Suprapubic skin (tissue), 4 donors: ENCODE measurements around the gene ASCC1. TPM values are rescaled to one million over a fixed set of nuclear protein-coding genes. Genes with fewer than 3 reads are reported as not detected.

Source experiments
- DNase-seq, 2 donors: peaks; one replicate each; pipeline ENCODE4 v3.0.0-alpha.2; 2019; ENCODE audit warnings: low spot score in 2 of 2
- H3K27ac ChIP-seq: fragments of 200-600 bp; sonication (generic); one replicate; pipeline ENCODE4 v1.5.1; 2019
- H3K27me3 ChIP-seq: fragments of 200-600 bp; sonication (generic); one replicate; pipeline ENCODE4 v1.5.1; 2019
- H3K36me3 ChIP-seq: fragments of 200-600 bp; sonication (generic); one replicate; pipeline ENCODE4 v1.5.1; 2019
- H3K4me1 ChIP-seq: fragments of 200-600 bp; sonication (generic); one replicate; pipeline ENCODE4 v1.5.1; 2019
- H3K4me3 ChIP-seq: fragments of 200-600 bp; sonication (generic); one replicate; pipeline ENCODE4 v1.5.1; 2019; ENCODE audit warnings: mild to moderate bottlenecking
- H3K9me3 ChIP-seq: fragments of 200-600 bp; sonication (generic); one replicate; pipeline ENCODE4 v1.5.1; 2019
- CTCF ChIP-seq, 2 donors: fragments of 200-600 bp in 1 of 2; fragments of 450-650 bp in 1 of 2; sonication (generic) in 1 of 2; IDR thresholded peaks; one replicate each; pipeline ENCODE4 v1.5.1; 2016 to 2019; ENCODE audit warnings: antibody characterized with exemption in 2 of 2, mild to moderate bottlenecking in 1 of 2, moderate library complexity in 1 of 2
- EP300 ChIP-seq: sonication (generic); formaldehyde crosslinking; IDR thresholded peaks from one replicate; pipeline ENCODE4 v1.6.1; 2017; ENCODE audit warnings: antibody characterized with exemption
- POLR2A ChIP-seq, 2 donors: fragments of 450-650 bp; IDR thresholded peaks; one replicate each; pipeline ENCODE4 v1.6.1; 2017; ENCODE audit warnings: antibody characterized with exemption in 2 of 2, mild to moderate bottlenecking in 2 of 2, moderate library complexity in 2 of 2
- POLR2AphosphoS5 ChIP-seq, 3 donors: sonication (generic); formaldehyde crosslinking; IDR thresholded peaks; one replicate each; pipeline ENCODE4 v1.6.1; 2017; ENCODE audit warnings: antibody characterized with exemption in 3 of 3
- WGBS: methylation state at CpG from one replicate; pipeline ENCODE4 v1.1.5; 2018; 5-methylcytosine and 5-hydroxymethylcytosine counted together
- total RNA-seq, 4 donors: library from RNA; depleted of rRNA; stranded (reverse); fragments of >200 nt; gene quantifications; one replicate each; pipeline ENCODE4 v1.1.0, GENCODE V29; 2016

The ASCC1 gene
- total RNA-seq, 4 donors from 2014 or later = 20.2 to 31.7 (median 21.2) TPM

GRCh38 chr10:72085166-72085565 is 130.9 kb downstream of the ASCC1 start:
- no peak for TF ChIP-seq EP300
- TF ChIP-seq POLR2A (IDR thresholded peaks at IDR 0.05) = no peak
- no peak for TF ChIP-seq CTCF (IDR thresholded peaks at IDR 0.05)
- no peak for TF ChIP-seq POLR2AphosphoS5 (IDR thresholded peaks at IDR 0.05)
- H3K36me3 ChIP-seq = no peaks in the 10 kb centered on the region
- peaks cover 29% of the 10 kb centered on the region for H3K27me3 ChIP-seq
- 92% methylated on average over 3 of the region's 6 CpGs for WGBS
- DNase-seq = no peak
- peaks cover 20% of the 10 kb centered on the region for H3K4me1 ChIP-seq
- H3K27ac ChIP-seq = no peak overlapping the region
- no peak overlapping the region for H3K4me3 ChIP-seq
- no peaks in the 10 kb centered on the region for H3K9me3 ChIP-seq

GRCh38 chr10:72083790-72084459 is 132.2 kb downstream of the ASCC1 start:
- WGBS = 82% methylated on average over 13 of the region's 16 CpGs
- H3K9me3 ChIP-seq = no peaks in the 10 kb centered on the region
- H3K36me3 ChIP-seq = no peaks in the 10 kb centered on the region
- peaks cover 26% of the 10 kb centered on the region for H3K27me3 ChIP-seq
- TF ChIP-seq POLR2AphosphoS5 (IDR thresholded peaks at IDR 0.05) (no peak), EP300 (no peak), CTCF (IDR thresholded peaks at IDR 0.05) (no peak), POLR2A (IDR thresholded peaks at IDR 0.05) (no peak)
- no peak overlapping the region for H3K4me3 ChIP-seq
- H3K4me1 ChIP-seq = peaks cover 20% of the 10 kb centered on the region
- H3K27ac ChIP-seq = no peak overlapping the region
- no peak for DNase-seq

GRCh38 chr10:72082856-72083789 is 133.0 kb downstream of the ASCC1 start:
- WGBS = 93% methylated on average over 5 of the region's 6 CpGs
- no peaks in the 10 kb centered on the region for H3K36me3 ChIP-seq
- DNase-seq = no peak
- H3K9me3 ChIP-seq = no peaks in the 10 kb centered on the region
- TF ChIP-seq CTCF (IDR thresholded peaks at IDR 0.05) (no peak), EP300 (no peak), POLR2AphosphoS5 (IDR thresholded peaks at IDR 0.05) (no peak), POLR2A (IDR thresholded peaks at IDR 0.05) (no peak)
- H3K4me1 ChIP-seq = peaks cover 16% of the 10 kb centered on the region
- no peak overlapping the region for H3K27ac ChIP-seq
- no peak overlapping the region for H3K4me3 ChIP-seq
- peaks cover 19% of the 10 kb centered on the region for H3K27me3 ChIP-seq

- DNase-seq = no peak
- Histone ChIP-seq H3K27ac (no peak overlapping the region), H3K4me1 (peaks cover 5% of the 10 kb centered on the region), H3K4me3 (no peak overlapping the region), H3K9me3 (no peaks in the 10 kb centered on the region), H3K36me3 (no peaks in the 10 kb centered on the region), H3K27me3 (peaks cover 7% of the 10 kb centered on the region)
- no peak for TF ChIP-seq CTCF (IDR thresholded peaks at IDR 0.05)
- no peak for TF ChIP-seq EP300
- TF ChIP-seq POLR2A (IDR thresholded peaks at IDR 0.05) = no peak
- TF ChIP-seq POLR2AphosphoS5 (IDR thresholded peaks at IDR 0.05) = no peak
- WGBS = 66% methylated on average over 11 of the region's 14 CpGs
Observed at GRCh38 chr10:72081772-72082590, 134.1 kb downstream of the ASCC1 start.
